ENCODE measurements around the gene CLDN18.

GRCh38 chr3:138030734-138031280 is 20.8 kb downstream of the CLDN18 start:
- TF ChIP-seq POLR2AphosphoS5 (IDR thresholded peaks at IDR 0.05; ENCODE audit: borderline replicate concordance, low read depth, low read length) = no peak
- no peak for TF ChIP-seq EZH2 (IDR thresholded peaks at IDR 0.05)
- no peak for TF ChIP-seq FOXP2 (optimal IDR thresholded peaks at IDR 0.05; ENCODE audit: control extremely low read depth, extremely low read length, insufficient read depth)
